Mucosa of rectum (tissue), 2 donors: Measurements from ENCODE around the gene CIAO3.

Experiments
- H3K27ac ChIP-seq, 2 donors: one replicate each; pipeline ENCODE4 v1.7.0; 2013; ENCODE audit warnings: inconsistent platforms in 2 of 2, low read depth in 2 of 2, low read length in 2 of 2
- H3K27me3 ChIP-seq, 2 donors: one replicate each; pipeline ENCODE4 v1.7.0; 2013; ENCODE audit warnings: low read length in 2 of 2; ENCODE audit not compliant: control insufficient read depth in 2 of 2, insufficient read depth in 2 of 2
- H3K36me3 ChIP-seq, 2 donors: one replicate each; pipeline ENCODE4 v1.7.0; 2013; ENCODE audit warnings: low read length in 2 of 2; ENCODE audit not compliant: control insufficient read depth in 2 of 2, insufficient read depth in 2 of 2
- H3K4me1 ChIP-seq, 2 donors: one replicate each; pipeline ENCODE4 v1.7.0; 2013; ENCODE audit warnings: low read length in 2 of 2, mild to moderate bottlenecking in 1 of 2; ENCODE audit not compliant: control insufficient read depth in 2 of 2, insufficient read depth in 2 of 2
- H3K4me3 ChIP-seq, 2 donors: one replicate each; pipeline ENCODE4 v1.7.0; 2013; ENCODE audit warnings: low read length in 2 of 2
- H3K9ac ChIP-seq, 2 donors: one replicate each; pipeline ENCODE4 v1.7.0; 2013; ENCODE audit warnings: low read length in 2 of 2, low read depth in 1 of 2, mild to moderate bottlenecking in 1 of 2
- H3K9me3 ChIP-seq, 2 donors: one replicate each; pipeline ENCODE4 v1.7.0; 2013; ENCODE audit warnings: low read length in 2 of 2; ENCODE audit not compliant: control insufficient read depth in 2 of 2
- donor health status: healthy.
- donor health status: Normal muscosa, but diverticular disease.

The CIAO3 gene

GRCh38 chr16:683396-684070 lies 57.3 kb downstream of the CIAO3 start:
- Histone ChIP-seq H3K27ac (peak overlapping the region; percentile 63 to 82), H3K36me3 (peaks cover 12 to 23% of the 10 kb centered on the region in 2 donors), H3K9ac (peak overlapping the region; percentile 41 to 69)

GRCh38 chr16:682493-683395 lies 58.1 kb downstream of the CIAO3 start:
- Histone ChIP-seq H3K27ac (no peak overlapping the region), H3K9ac (peak overlapping the region in 1 of 2 donors; percentile 69), H3K27me3 (no peaks in the 10 kb centered on the region), H3K36me3 (peaks cover 12 to 23% of the 10 kb centered on the region in 2 donors), H3K4me1 (peaks cover 37 to 38% of the 10 kb centered on the region in 2 donors), H3K9me3 (no peaks in the 10 kb centered on the region), H3K4me3 (peak overlapping the region; percentile 68 to 78)

More at GRCh38 chr16:683396-684070, 57.3 kb downstream of the CIAO3 start:
- H3K9me3 ChIP-seq: no peaks in the 10 kb centered on the region
- no peaks in the 10 kb centered on the region for H3K27me3 ChIP-seq
- H3K4me1 ChIP-seq: peaks cover 37 to 38% of the 10 kb centered on the region in 2 donors
- peak overlapping the region; percentile 68 to 78 for H3K4me3 ChIP-seq

- no peak overlapping the region for H3K27ac ChIP-seq
- H3K9ac ChIP-seq: no peak overlapping the region
- H3K4me3 ChIP-seq: peak overlapping the region; percentile 82 to 84
- H3K36me3 ChIP-seq: peaks cover 12 to 23% of the 10 kb centered on the region in 2 donors
- peaks cover 43 to 44% of the 10 kb centered on the region in 2 donors for H3K4me1 ChIP-seq
- no peaks in the 10 kb centered on the region for H3K9me3 ChIP-seq
- H3K27me3 ChIP-seq: no peaks in the 10 kb centered on the region
Observed at GRCh38 chr16:681746-682427, 58.9 kb downstream of the CIAO3 start.

- peak overlapping the region; percentile 82 to 84 for H3K4me3 ChIP-seq
- H3K36me3 ChIP-seq: peaks cover 12 to 20% of the 10 kb centered on the region in 2 donors
- H3K9ac ChIP-seq: peak overlapping the region; percentile 70 to 81
- H3K4me1 ChIP-seq: peaks cover 50 to 52% of the 10 kb centered on the region in 2 donors
- peak overlapping the region; percentile 82 to 94 for H3K27ac ChIP-seq
- H3K9me3 ChIP-seq: no peaks in the 10 kb centered on the region
- no peaks in the 10 kb centered on the region for H3K27me3 ChIP-seq
Observed at GRCh38 chr16:680967-681745, 59.6 kb downstream of the CIAO3 start.

GRCh38 chr16:680625-680945 lies 60.2 kb downstream of the CIAO3 start:
- peaks cover 12 to 20% of the 10 kb centered on the region in 2 donors for H3K36me3 ChIP-seq
- peak overlapping the region; percentile 70 to 81 for H3K9ac ChIP-seq
- H3K27me3 ChIP-seq: no peaks in the 10 kb centered on the region
- peak overlapping the region; percentile 82 to 94 for H3K27ac ChIP-seq
- peaks cover 51 to 54% of the 10 kb centered on the region in 2 donors for H3K4me1 ChIP-seq
- H3K9me3 ChIP-seq: no peaks in the 10 kb centered on the region
- peak overlapping the region; percentile 82 to 84 for H3K4me3 ChIP-seq

GRCh38 chr16:679814-680624 lies 60.8 kb downstream of the CIAO3 start, which contains the start of gene STUB1:
TSS of gene STUB1 (plus strand) at chr16:680410. CDS start at chr16:680526, 116 bp downstream.
- no peaks in the 10 kb centered on the region for H3K9me3 ChIP-seq
- no peaks in the 10 kb centered on the region for H3K27me3 ChIP-seq
- peak within 1 kb of the TSS; percentile 70 to 81 for H3K9ac ChIP-seq
- H3K36me3 ChIP-seq: peaks cover 12 to 20% of the 10 kb centered on the region in 2 donors
- H3K4me3 ChIP-seq: peak within 1 kb of the TSS; percentile 82 to 84
- peaks cover 54 to 55% of the 10 kb centered on the region in 2 donors for H3K4me1 ChIP-seq
- H3K27ac ChIP-seq: peak within 1 kb of the TSS; percentile 82 to 94
